A549 (cell line): ENCODE measurements around the gene NRGN. TPM values are rescaled to one million over a fixed set of nuclear protein-coding genes. Genes with fewer than 3 reads are reported as not detected.

Source experiments
- ATAC-seq, 2 experiments: fragments of 200-7000 bp in 1 of 2; fragments of >200 bp in 1 of 2; cut with Nextera tagmentation in 1 of 2; cut with Tn5 transposase in 1 of 2; 3 replicates each; pipeline versions ENCODE4 v1.8.0 to v1.9.1; 2018 to 2020; ENCODE audit warnings: mild to moderate bottlenecking in 1 of 2, moderate library complexity in 1 of 2
- CTCF ChIA-PET: fragments of 300-600 bp; sonication (Branson Sonifier 250); formaldehyde crosslinking; extraction: SDS; loops from one replicate; lab custom pipeline; 2021; ENCODE audit warnings: antibody characterized with exemption, inconsistent platforms; lab: Yijun Ruan, JAX
- POLR2A ChIA-PET: fragments of 350-600 bp; formaldehyde crosslinking; extraction: SDS; loops from one replicate; lab custom pipeline; 2021; ENCODE audit warnings: antibody characterized with exemption, inconsistent platforms; lab: Yijun Ruan, JAX
- DNase-seq, 2 experiments: peaks; one replicate each; pipeline versions ENCODE4 v3.0.0 to v3.0.0-alpha.2; 2011 to 2016; ENCODE audit warnings: low read depth in 1 of 2, low spot score in 1 of 2
- FAIRE-seq: peaks from 2 replicates; lab custom pipeline; 2011; peaks lifted over from hg19 to GRCh38; lab: Jason Lieb, UNC
- H3K27ac ChIP-seq, 2 experiments: fragments of >200 bp; sonication (Bioruptor Twin); formaldehyde crosslinking; 3 replicates each; pipeline ENCODE4 v1.5.1; 2016 to 2017
- H3K4me1 ChIP-seq: fragments of >200 bp; sonication (Bioruptor Twin); formaldehyde crosslinking; 3 replicates; pipeline ENCODE4 v1.6.1; 2016
- H3K4me2 ChIP-seq: fragments of >200 bp; sonication (Bioruptor Twin); formaldehyde crosslinking; 3 replicates; pipeline ENCODE4 v1.6.1; 2016
- H3K4me3 ChIP-seq: fragments of >200 bp; sonication (Bioruptor Twin); formaldehyde crosslinking; 3 replicates; pipeline ENCODE4 v1.5.1; 2016
- H3K9me3 ChIP-seq: fragments of >200 bp; sonication (Bioruptor Twin); formaldehyde crosslinking; 3 replicates; pipeline ENCODE4 v1.6.1; 2016
- BCL3 ChIP-seq: fragments of >200 bp; sonication (Bioruptor Twin); formaldehyde crosslinking; IDR thresholded peaks from 3 replicates; pipeline ENCODE4 v1.6.1; 2016
- CHD4 ChIP-seq: fragments of 200-600 bp; sonication (generic); IDR thresholded peaks from 2 replicates; pipeline ENCODE4 v1.6.1; 2016; ENCODE audit warnings: antibody characterized with exemption, mild to moderate bottlenecking, borderline replicate concordance
- EHF ChIP-seq: fragments of 250-450 bp; sonication (Bioruptor Pico); IDR thresholded peaks from 2 replicates; pipeline ENCODE4 v1.5.0; 2020; ENCODE audit warnings: mild to moderate bottlenecking
- EHMT2 ChIP-seq: fragments of 200-600 bp; sonication (generic); IDR thresholded peaks from 2 replicates; pipeline ENCODE4 v1.6.1; 2016; ENCODE audit warnings: antibody characterized with exemption, low read depth, mild to moderate bottlenecking, moderate library complexity
- EP300 ChIP-seq, 2 experiments: fragments of >200 bp; sonication (Bioruptor Twin); formaldehyde crosslinking; IDR thresholded peaks; 2 replicates in 1 of 2; 3 replicates in 1 of 2; pipeline ENCODE4 v1.6.1; 2016 to 2017
- ESRRA ChIP-seq: fragments of 150-350 bp; IDR thresholded peaks from 2 replicates; pipeline ENCODE4 v1.6.1; 2014; ENCODE audit warnings: mild to moderate bottlenecking, low read length, borderline replicate concordance
- KDM5A ChIP-seq: fragments of 200-600 bp; sonication (generic); IDR thresholded peaks from 2 replicates; pipeline ENCODE4 v1.6.1; 2016; ENCODE audit warnings: antibody characterized with exemption, mild to moderate bottlenecking
- MAFK ChIP-seq: fragments of 450-650 bp; IDR thresholded peaks from 2 replicates; pipeline ENCODE4 v1.6.1; 2014; ENCODE audit not compliant: partially characterized antibody
- MAZ ChIP-seq: fragments of 150-350 bp; IDR thresholded peaks from 2 replicates; pipeline ENCODE4 v1.6.1; 2014; ENCODE audit warnings: antibody characterized with exemption, low read depth, low read length, borderline replicate concordance
- PHF8 ChIP-seq: fragments of 200-600 bp; sonication (generic); IDR thresholded peaks from 2 replicates; pipeline ENCODE4 v1.6.1; 2016; ENCODE audit warnings: low read depth, mild to moderate bottlenecking, antibody characterized with exemption, moderate library complexity, borderline replicate concordance
- POLR2A ChIP-seq: IDR thresholded peaks from 2 replicates; pipeline ENCODE4 v1.6.1; 2012; ENCODE audit warnings: mild to moderate bottlenecking, low read length
- POLR2AphosphoS2 ChIP-seq: conservative IDR thresholded peaks from 2 replicates; pipeline ENCODE4 v1.6.1; 2012; ENCODE audit warnings: low read length, improper control_type of control experiment, inconsistent platforms
- RNF2 ChIP-seq: fragments of 200-600 bp; sonication (generic); IDR thresholded peaks from 2 replicates; pipeline ENCODE4 v1.6.1; 2016; ENCODE audit warnings: low read depth, mild to moderate bottlenecking, antibody characterized with exemption, moderate library complexity, borderline replicate concordance
- TFCP2L1 ChIP-seq: fragments of 250-450 bp; sonication (Bioruptor Pico); IDR thresholded peaks from 2 replicates; pipeline ENCODE4 v1.5.0; 2021; ENCODE audit warnings: mild to moderate bottlenecking
- TP53 ChIP-seq: fragments of 250-450 bp; sonication (Bioruptor Pico); IDR thresholded peaks from 2 replicates; pipeline ENCODE4 v1.5.0; 2021; ENCODE audit warnings: mild to moderate bottlenecking, moderate library complexity
- ZC3H11A ChIP-seq: fragments of 450-650 bp; IDR thresholded peaks from 2 replicates; pipeline ENCODE4 v1.6.1; 2014; ENCODE audit warnings: antibody characterized with exemption, mild to moderate bottlenecking
- ZFP36 ChIP-seq: fragments of 450-650 bp; IDR thresholded peaks from 2 replicates; pipeline ENCODE4 v1.6.1; 2014; ENCODE audit warnings: borderline replicate concordance; ENCODE audit not compliant: partially characterized antibody
- WGBS: methylation state at CpG from one replicate; pipeline ENCODE4 v1.1.6; 2017; ENCODE audit errors: missing lambda C conversion rate; 5-methylcytosine and 5-hydroxymethylcytosine counted together
- polyA plus RNA-seq, 4 experiments: library from polyadenylated mRNA; depleted of rRNA in 3 of 4; stranded (reverse); fragments of >200 nt; fragmentation: RNase III in 1 of 4; extraction: RNeasy Plus Mini Kit Qiagen cat#74134 plus additional on column Dnase treatment in 1 of 4; gene quantifications; 2 replicates in 3 of 4; 3 replicates in 1 of 4; pipeline ENCODE4 v1.2.3, GENCODE V29; 2011 to 2017
- TF ChIP-seq, protein P1 (sequence below): IDR thresholded peaks from 2 replicates; pipeline ENCODE4 v1.6.1; 2012
- TF ChIP-seq, protein P2 (sequence below): fragments of 250-450 bp; sonication (Bioruptor Pico); IDR thresholded peaks from 2 replicates; pipeline ENCODE4 v1.5.0; 2021; ENCODE audit warnings: mild to moderate bottlenecking, moderate library complexity, borderline replicate concordance

NRGN gene
- polyA plus RNA-seq, 2 of the 4 experiments (the other 2 are of a cell fraction) = 1.2 to 3.5 TPM

- ATAC-seq (no peak), FAIRE-seq (no peak), DNase-seq (no peak)
- ChIA-PET CTCF (interaction anchor here (1.3 to 4.4 kb wide), 6 partner anchors 9 to 109 kb away, joined by 3 to 26 read pairs (median 6); partner anchors contain the start of gene NRGN), POLR2A (no interaction called here)
- peaks cover 4% of the 10 kb centered on the region; the same call in 2 of the 3 replicates for H3K4me1 ChIP-seq
- no peak overlapping the region for H3K4me3 ChIP-seq
- no peak overlapping the region for H3K4me2 ChIP-seq
- H3K9me3 ChIP-seq = no peaks in the 10 kb centered on the region
- no peak for TF ChIP-seq TP53 (CRISPR knock-in tag)
- no peak for TF ChIP-seq ZC3H11A
- TF ChIP-seq PHF8 = no peak
- no peak for TF ChIP-seq EHMT2
- no peak for TF ChIP-seq TFCP2L1
- no peak for TF ChIP-seq RNF2
- no peak for TF ChIP-seq EP300 (IDR thresholded peaks at IDR 0.05)
- TF ChIP-seq, protein P1, sequence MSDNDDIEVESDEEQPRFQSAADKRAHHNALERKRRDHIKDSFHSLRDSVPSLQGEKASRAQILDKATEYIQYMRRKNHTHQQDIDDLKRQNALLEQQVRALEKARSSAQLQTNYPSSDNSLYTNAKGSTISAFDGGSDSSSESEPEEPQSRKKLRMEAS = no peak
- TF ChIP-seq, protein P2, sequence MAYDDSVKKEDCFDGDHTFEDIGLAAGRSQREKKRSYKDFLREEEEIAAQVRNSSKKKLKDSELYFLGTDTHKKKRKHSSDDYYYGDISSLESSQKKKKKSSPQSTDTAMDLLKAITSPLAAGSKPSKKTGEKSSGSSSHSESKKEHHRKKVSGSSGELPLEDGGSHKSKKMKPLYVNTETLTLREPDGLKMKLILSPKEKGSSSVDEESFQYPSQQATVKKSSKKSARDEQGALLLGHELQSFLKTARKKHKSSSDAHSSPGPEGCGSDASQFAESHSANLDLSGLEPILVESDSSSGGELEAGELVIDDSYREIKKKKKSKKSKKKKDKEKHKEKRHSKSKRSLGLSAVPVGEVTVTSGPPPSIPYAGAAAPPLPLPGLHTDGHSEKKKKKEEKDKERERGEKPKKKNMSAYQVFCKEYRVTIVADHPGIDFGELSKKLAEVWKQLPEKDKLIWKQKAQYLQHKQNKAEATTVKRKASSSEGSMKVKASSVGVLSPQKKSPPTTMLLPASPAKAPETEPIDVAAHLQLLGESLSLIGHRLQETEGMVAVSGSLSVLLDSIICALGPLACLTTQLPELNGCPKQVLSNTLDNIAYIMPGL = no peak
- H3K27ac ChIP-seq = no peak overlapping the region
These were observed 13.5 kb downstream of the NRGN start for GRCh38 chr11:124753205-124753604.

DNA sequence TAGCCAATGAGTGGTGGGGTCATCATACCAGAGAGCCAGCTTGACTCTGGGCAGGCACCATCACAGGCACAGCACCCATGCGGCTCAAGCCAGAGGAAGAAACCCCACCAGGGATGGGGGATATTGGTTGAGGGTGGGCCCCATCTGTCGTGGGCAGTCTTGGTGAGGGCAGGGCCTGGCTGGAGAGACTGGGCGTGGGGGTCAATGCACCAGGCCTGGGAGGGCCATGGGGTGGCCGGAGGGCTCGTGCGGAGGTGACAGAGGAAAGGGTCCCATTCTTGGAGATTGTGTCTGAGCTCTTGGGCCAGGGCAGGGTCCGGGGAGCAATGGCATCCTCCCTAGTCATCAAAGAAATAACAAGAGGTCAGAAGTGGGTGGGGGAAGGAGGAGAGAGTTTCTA, 13.9 kb downstream of the NRGN start:
- Histone ChIP-seq H3K4me1 (peaks cover 4% of the 10 kb centered on the region; the same call in 2 of the 3 replicates), H3K4me2 (no peak overlapping the region), H3K9me3 (no peaks in the 10 kb centered on the region), H3K27ac (no peak overlapping the region), H3K4me3 (no peak overlapping the region)
- POLR2A ChIA-PET = no interaction called here
- CTCF ChIA-PET = interaction anchor here (0.8 to 4.4 kb wide), 5 partner anchors 10 to 109 kb away, joined by 3 to 26 read pairs (median 3); no protein-coding TSS in a partner anchor
- ATAC-seq (no peak), FAIRE-seq (no peak), DNase-seq (no peak)
- WGBS = 89% methylated on average over 6 of the region's 7 CpGs
- no peak for TF ChIP-seq EHF (CRISPR knock-in tag)

GRCh38 chr11:124754309-124754708, 14.6 kb downstream of the NRGN start:
- WGBS = 67% methylated on average over 3 of the region's 4 CpGs
- TF ChIP-seq, protein P2 = no peak
- TF ChIP-seq ZFP36 = no peak
- no peak for TF ChIP-seq KDM5A
- TF ChIP-seq POLR2AphosphoS2 = no peak
- no peak for TF ChIP-seq ESRRA
- TF ChIP-seq EHMT2 = no peak
- TF ChIP-seq MAFK = no peak
- no peak for TF ChIP-seq POLR2A
- TF ChIP-seq BCL3 = no peak
- TF ChIP-seq MAZ = no peak
- no peak for TF ChIP-seq CHD4
- no peak overlapping the region for H3K27ac ChIP-seq
- no peaks in the 10 kb centered on the region for H3K9me3 ChIP-seq
- no peak overlapping the region for H3K4me3 ChIP-seq
- ATAC-seq = no peak
- POLR2A ChIA-PET = no interaction called here
- CTCF ChIA-PET = interaction anchor here (0.8 to 4.4 kb wide), 4 partner anchors 9 to 110 kb away, joined by 3 to 26 read pairs (median 8); no protein-coding TSS in a partner anchor
- H3K4me2 ChIP-seq = no peak overlapping the region
- no peak for DNase-seq
- no peak for FAIRE-seq
- peaks cover 9% of the 10 kb centered on the region for H3K4me1 ChIP-seq
